Upper lobe of left lung (tissue), 6 donors: ENCODE data around the gene TMIGD3. TPM values are rescaled to one million over a fixed set of nuclear protein-coding genes. Genes with fewer than 3 reads are reported as not detected.

Experiments used
- ATAC-seq, 2 donors: fragments of 200-7000 bp; cut with Tn5 transposase; one replicate each; pipeline ENCODE4 v1.9.1; 2022; ENCODE audit warnings: mild to moderate bottlenecking in 2 of 2, moderate library complexity in 2 of 2; ENCODE audit not compliant: low FRiP score in 2 of 2
- DNase-seq, 2 donors: peaks; one replicate each; pipeline ENCODE4 v3.0.0-alpha.2; 2019 to 2020
- H3K27ac ChIP-seq, 4 donors: fragments of 200-600 bp; sonication (generic); one replicate each; pipeline ENCODE4 v1.5.1; 2016 to 2019
- H3K27me3 ChIP-seq, 4 donors: fragments of 200-600 bp; sonication (generic); one replicate each; pipeline ENCODE4 v1.5.1; 2017 to 2019
- H3K36me3 ChIP-seq, 4 donors: fragments of 200-600 bp; sonication (generic); one replicate each; pipeline ENCODE4 v1.5.1; 2016 to 2019
- H3K4me1 ChIP-seq, 4 donors: fragments of 200-600 bp; sonication (generic); one replicate each; pipeline ENCODE4 v1.5.1; 2018 to 2019
- H3K4me3 ChIP-seq, 4 donors: fragments of 200-600 bp; sonication (generic); one replicate each; pipeline ENCODE4 v1.5.1; 2017 to 2019; ENCODE audit warnings: mild to moderate bottlenecking in 2 of 4, moderate library complexity in 1 of 4
- H3K9me3 ChIP-seq, 4 donors: fragments of 200-600 bp; sonication (generic); one replicate each; pipeline ENCODE4 v1.5.1; 2018 to 2019
- CTCF ChIP-seq, 6 experiments: fragments of 450-650 bp in 4 of 6; fragments of 200-600 bp in 2 of 6; sonication (generic) in 2 of 6; IDR thresholded peaks; one replicate each; pipeline ENCODE4 v1.5.1; 2016 to 2019; ENCODE audit warnings: antibody characterized with exemption in 6 of 6
- EP300 ChIP-seq, 4 donors: sonication (generic); formaldehyde crosslinking; IDR thresholded peaks; one replicate each; pipeline ENCODE4 v1.5.1; 2017; ENCODE audit warnings: antibody characterized with exemption in 4 of 4, control low read depth in 2 of 4
- POLR2A ChIP-seq, 4 donors: fragments of 450-650 bp; IDR thresholded peaks; one replicate each; pipeline ENCODE4 v1.5.1; 2016 to 2017; ENCODE audit warnings: antibody characterized with exemption in 4 of 4, mild to moderate bottlenecking in 2 of 4
- POLR2AphosphoS5 ChIP-seq, 2 donors: sonication (generic); formaldehyde crosslinking; IDR thresholded peaks; one replicate each; pipeline ENCODE4 v1.5.1; 2017; ENCODE audit warnings: antibody characterized with exemption in 2 of 2
- WGBS, 2 donors: methylation state at CpG; one replicate each; pipeline ENCODE4 v1.1.5; 2017 to 2018; 5-methylcytosine and 5-hydroxymethylcytosine counted together
- total RNA-seq, 6 donors: library from RNA; depleted of rRNA in 4 of 6; stranded (reverse); fragments of >200 nt in 4 of 6; gene quantifications; one replicate each; pipeline versions ENCODE4 v1.1.0 to v1.2.1, GENCODE V29; 2016 to 2021
- donor health status: DM: no; HTN: no; CAD: no; lungs with moderate emphysema.
- donor health status: DM: no; HTN: yes; CAD: no; lungs with severe emphysema.

Gene TMIGD3
- total RNA-seq, 6 donors from 2014 or later = 2.0 to 36.7 (median 4.6) TPM

- DNase-seq = peak; percentile 68 to 86
- Histone ChIP-seq H3K9me3 (no peaks in the 10 kb centered on the region), H3K27me3 (no peaks in the 10 kb centered on the region), H3K36me3 (no peaks in the 10 kb centered on the region), H3K27ac (peak overlapping the region; percentile 74 to 92 (median 86)), H3K4me3 (peak overlapping the region in 3 of 4 donors; percentile 27 to 48 (median 46)), H3K4me1 (peaks cover 42 to 66% (median 49%) of the 10 kb centered on the region in 4 donors)
- TF ChIP-seq POLR2AphosphoS5 (IDR thresholded peaks at IDR 0.05) = no peak
- whole genome bisulfite sequencing, 2 donors = 25 to 30% methylated on average over 4 to 18 of the region's 40 CpGs
- ATAC-seq = peak; percentile 62 to 89
These were observed 12.0 kb upstream of the TMIGD3 start for GRCh38 chr1:111515291-111516004.

GRCh38 chr1:111513410-111514020 is 10.1 kb upstream of the TMIGD3 start:
- H3K36me3 ChIP-seq = no peaks in the 10 kb centered on the region
- H3K27ac ChIP-seq = peak overlapping the region in 1 of 4 donors; percentile 49
- ATAC-seq (no peak), DNase-seq (no peak)
- H3K4me1 ChIP-seq = peaks cover 60 to 85% (median 66%) of the 10 kb centered on the region in 4 donors
- no peaks in the 10 kb centered on the region for H3K9me3 ChIP-seq
- H3K27me3 ChIP-seq = no peaks in the 10 kb centered on the region
- WGBS, 2 donors = 51 to 52% methylated on average over 8 of the region's 8 CpGs
- no peak overlapping the region for H3K4me3 ChIP-seq
- TF ChIP-seq CTCF (IDR thresholded peaks at IDR 0.05) (no peak), POLR2AphosphoS5 (IDR thresholded peaks at IDR 0.05) (peak; percentile 58 to 65), EP300 (IDR thresholded peaks at IDR 0.05) (peak in 1 of 4 donors; percentile 49)

- 81 to 82% methylated on average over 3 of the region's 3 CpGs for WGBS, 2 donors
- peaks cover 64 to 90% (median 70%) of the 10 kb centered on the region in 4 donors for H3K4me1 ChIP-seq
These were observed 9.5 kb upstream of the TMIGD3 start for GRCh38 chr1:111512931-111513330.

GRCh38 chr1:111512132-111512889 is 8.9 kb upstream of the TMIGD3 start:
- H3K9me3 ChIP-seq = no peaks in the 10 kb centered on the region
- 64 to 81% methylated on average over 5 of the region's 5 CpGs for WGBS, 2 donors
- TF ChIP-seq POLR2AphosphoS5 (IDR thresholded peaks at IDR 0.05) = no peak
- TF ChIP-seq CTCF (IDR thresholded peaks at IDR 0.05) = no peak
- TF ChIP-seq EP300 (IDR thresholded peaks at IDR 0.05) = no peak
- no peak for TF ChIP-seq POLR2A (IDR thresholded peaks at IDR 0.05)
- H3K27me3 ChIP-seq = no peaks in the 10 kb centered on the region
- H3K36me3 ChIP-seq = no peaks in the 10 kb centered on the region
- peaks cover 70 to 96% (median 75%) of the 10 kb centered on the region in 4 donors for H3K4me1 ChIP-seq
- peak overlapping the region in 2 of 4 donors; percentile 1 to 49 for H3K27ac ChIP-seq
- H3K4me3 ChIP-seq = no peak overlapping the region
- peak in 1 of 2 donors; percentile 38 for DNase-seq
- no peak for ATAC-seq

More at GRCh38 chr1:111512931-111513330, 9.5 kb upstream of the TMIGD3 start:
- no peak for TF ChIP-seq EP300 (IDR thresholded peaks at IDR 0.05)
- ATAC-seq (no peak), DNase-seq (no peak)
- Histone ChIP-seq H3K27me3 (no peaks in the 10 kb centered on the region), H3K9me3 (no peaks in the 10 kb centered on the region), H3K4me3 (no peak overlapping the region), H3K36me3 (no peaks in the 10 kb centered on the region), H3K27ac (peak overlapping the region in 1 of 4 donors; percentile 49)

GRCh38 chr1:111511370-111511769 is 7.9 kb upstream of the TMIGD3 start:
- Histone ChIP-seq H3K4me1 (peaks cover 71 to 95% (median 74%) of the 10 kb centered on the region in 4 donors), H3K27me3 (no peaks in the 10 kb centered on the region), H3K27ac (no peak overlapping the region), H3K9me3 (no peaks in the 10 kb centered on the region), H3K4me3 (no peak overlapping the region), H3K36me3 (no peaks in the 10 kb centered on the region)
- TF ChIP-seq POLR2A (IDR thresholded peaks at IDR 0.05) (no peak), EP300 (IDR thresholded peaks at IDR 0.05) (no peak), CTCF (IDR thresholded peaks at IDR 0.05) (no peak), POLR2AphosphoS5 (IDR thresholded peaks at IDR 0.05) (no peak)
- ATAC-seq = no peak
- WGBS, 2 donors = 73 to 74% methylated on average over 3 of the region's 3 CpGs
- no peak for DNase-seq
